Gastrocnemius medialis (tissue), 4 donors: ENCODE measurements around the gene DUSP22.

Experiments
- POLR2A ChIP-seq, 2 donors: fragments of 450-650 bp; IDR thresholded peaks; one replicate each; pipeline ENCODE4 v1.6.1; 2017; ENCODE audit warnings: antibody characterized with exemption in 2 of 2, mild to moderate bottlenecking in 2 of 2, moderate library complexity in 2 of 2
- TF ChIP-seq, protein P1 (sequence below), 5 experiments: fragments of 450-650 bp in 3 of 5; fragments of 200-600 bp in 2 of 5; sonication (generic) in 2 of 5; IDR thresholded peaks in 4 of 5; conservative IDR thresholded peaks in 1 of 5; 1 replicate in 4 of 5; 2 replicates in 1 of 5; pipeline ENCODE4 v1.5.1; 2016 to 2019; ENCODE audit warnings: antibody characterized with exemption in 5 of 5, mild to moderate bottlenecking in 3 of 5, moderate library complexity in 3 of 5

DNA sequence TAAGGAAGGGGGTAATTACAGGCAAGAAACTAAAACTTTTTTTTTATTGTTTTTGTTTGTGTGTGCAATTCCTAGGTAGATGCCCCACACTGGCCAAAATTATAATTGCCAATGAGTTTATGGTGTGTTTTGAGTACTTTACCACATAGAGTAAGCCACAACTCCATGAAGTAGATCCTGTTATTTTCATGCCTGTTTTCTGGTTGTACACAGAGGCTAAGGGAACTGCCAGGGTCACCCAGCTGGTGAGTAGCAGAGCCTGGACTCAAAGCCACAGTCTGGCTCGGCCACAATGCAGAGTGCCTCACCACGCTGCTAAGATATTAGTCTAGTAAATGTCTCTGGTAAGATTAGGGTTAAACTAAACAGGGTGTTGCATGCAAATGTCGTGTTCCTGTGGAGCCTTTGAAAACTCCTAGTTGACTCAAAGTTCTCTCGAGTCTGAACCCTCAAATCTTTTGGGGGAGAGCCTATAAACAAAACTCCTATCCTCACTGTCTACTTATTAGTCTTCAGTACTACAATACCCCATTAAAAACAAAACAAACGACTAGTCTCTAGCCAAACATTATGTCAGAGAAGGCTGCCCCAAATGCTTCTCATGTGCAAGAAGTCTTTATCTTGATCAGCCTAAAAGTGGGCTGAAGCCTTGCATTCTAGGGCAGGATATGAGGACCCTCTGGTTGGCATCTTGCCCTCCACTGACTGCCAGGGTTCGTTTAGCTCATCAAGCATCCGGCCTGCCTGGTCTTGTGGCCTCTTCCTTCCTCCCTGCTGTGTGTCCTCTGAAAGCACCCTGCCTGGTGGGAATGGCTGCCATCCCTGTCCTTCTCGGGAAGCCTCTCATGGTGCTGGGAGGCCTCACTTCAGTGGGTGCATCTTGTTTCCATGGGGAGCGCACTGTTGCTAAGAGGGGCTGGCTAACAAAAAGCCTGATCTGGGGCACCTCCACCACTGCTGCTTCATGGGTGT lies 4.2 kb downstream of the DUSP22 start:
- TF ChIP-seq, protein P1, sequence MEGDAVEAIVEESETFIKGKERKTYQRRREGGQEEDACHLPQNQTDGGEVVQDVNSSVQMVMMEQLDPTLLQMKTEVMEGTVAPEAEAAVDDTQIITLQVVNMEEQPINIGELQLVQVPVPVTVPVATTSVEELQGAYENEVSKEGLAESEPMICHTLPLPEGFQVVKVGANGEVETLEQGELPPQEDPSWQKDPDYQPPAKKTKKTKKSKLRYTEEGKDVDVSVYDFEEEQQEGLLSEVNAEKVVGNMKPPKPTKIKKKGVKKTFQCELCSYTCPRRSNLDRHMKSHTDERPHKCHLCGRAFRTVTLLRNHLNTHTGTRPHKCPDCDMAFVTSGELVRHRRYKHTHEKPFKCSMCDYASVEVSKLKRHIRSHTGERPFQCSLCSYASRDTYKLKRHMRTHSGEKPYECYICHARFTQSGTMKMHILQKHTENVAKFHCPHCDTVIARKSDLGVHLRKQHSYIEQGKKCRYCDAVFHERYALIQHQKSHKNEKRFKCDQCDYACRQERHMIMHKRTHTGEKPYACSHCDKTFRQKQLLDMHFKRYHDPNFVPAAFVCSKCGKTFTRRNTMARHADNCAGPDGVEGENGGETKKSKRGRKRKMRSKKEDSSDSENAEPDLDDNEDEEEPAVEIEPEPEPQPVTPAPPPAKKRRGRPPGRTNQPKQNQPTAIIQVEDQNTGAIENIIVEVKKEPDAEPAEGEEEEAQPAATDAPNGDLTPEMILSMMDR (IDR thresholded peaks at IDR 0.05 in 4 of 5, conservative IDR thresholded peaks at IDR 0.05 in 1 of 5) = no peak
- no peak for TF ChIP-seq POLR2A (IDR thresholded peaks at IDR 0.05)
